ENCODE results near the gene RRP12. TPM values are rescaled to one million over a fixed set of nuclear protein-coding genes. Genes with fewer than 3 reads are reported as not detected.

The RRP12 gene
- total RNA-seq, 2 donors from 2014 or later, result 33.0 to 34.7 TPM

DNA sequence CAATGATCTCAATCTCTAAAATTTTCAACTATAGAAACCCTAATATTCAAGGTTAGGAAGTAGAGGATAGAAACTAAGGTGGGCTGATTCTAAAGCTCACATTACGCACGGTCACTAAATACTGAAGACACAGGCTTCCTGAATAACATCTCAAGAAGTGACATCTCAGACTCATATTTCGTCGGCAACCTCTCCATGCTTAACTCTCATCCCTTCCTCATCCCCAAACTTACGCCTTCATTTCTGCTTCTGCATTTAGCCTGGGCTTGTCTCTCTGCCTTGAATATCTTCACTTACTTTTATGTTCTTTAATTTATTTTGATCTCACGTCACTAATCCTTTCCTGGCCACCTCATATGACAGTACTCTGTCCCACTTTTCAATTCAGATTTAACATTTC lies 34.1 kb upstream of the RRP12 start:
- Histone ChIP-seq H3K9ac (ENCODE audit: extremely low read depth, low read length, poor library complexity, severe bottlenecking) (no peak overlapping the region), H3K4me3 (ENCODE audit: low read length) (no peak overlapping the region), H3K27ac (ENCODE audit: low read depth, low read length) (no peak overlapping the region), H3K4me1 (ENCODE audit: control insufficient read depth, insufficient read depth, low read length) (no peaks in the 10 kb centered on the region), H3K36me3 (ENCODE audit: control insufficient read depth, insufficient read depth, low read length) (peaks cover 75% of the 10 kb centered on the region), H3K27me3 (ENCODE audit: control insufficient read depth, insufficient read depth, low read length, poor library complexity, severe bottlenecking) (no peaks in the 10 kb centered on the region), H3K9me3 (ENCODE audit: control insufficient read depth, low read length) (no peaks in the 10 kb centered on the region)
- H3K9me3 Mint-ChIP-seq, result no peaks in the 10 kb centered on the region
- no peaks in the 10 kb centered on the region for H3K27me3 Mint-ChIP-seq (ENCODE audit: insufficient read depth)
- DNase-seq, result no peak
- H3K36me3 Mint-ChIP-seq (ENCODE audit: low read depth), result peaks cover 68% of the 10 kb centered on the region
- H3K27ac Mint-ChIP-seq, result no peak overlapping the region
- 96 to 100% methylated on average over 6 of the region's 6 CpGs for WGBS, 2 experiments (ENCODE audit: insufficient coverage in 1 of 2, insufficient read length in 1 of 2)
- no peaks in the 10 kb centered on the region for H3K4me1 Mint-ChIP-seq
- TF ChIP-seq, protein P1, sequence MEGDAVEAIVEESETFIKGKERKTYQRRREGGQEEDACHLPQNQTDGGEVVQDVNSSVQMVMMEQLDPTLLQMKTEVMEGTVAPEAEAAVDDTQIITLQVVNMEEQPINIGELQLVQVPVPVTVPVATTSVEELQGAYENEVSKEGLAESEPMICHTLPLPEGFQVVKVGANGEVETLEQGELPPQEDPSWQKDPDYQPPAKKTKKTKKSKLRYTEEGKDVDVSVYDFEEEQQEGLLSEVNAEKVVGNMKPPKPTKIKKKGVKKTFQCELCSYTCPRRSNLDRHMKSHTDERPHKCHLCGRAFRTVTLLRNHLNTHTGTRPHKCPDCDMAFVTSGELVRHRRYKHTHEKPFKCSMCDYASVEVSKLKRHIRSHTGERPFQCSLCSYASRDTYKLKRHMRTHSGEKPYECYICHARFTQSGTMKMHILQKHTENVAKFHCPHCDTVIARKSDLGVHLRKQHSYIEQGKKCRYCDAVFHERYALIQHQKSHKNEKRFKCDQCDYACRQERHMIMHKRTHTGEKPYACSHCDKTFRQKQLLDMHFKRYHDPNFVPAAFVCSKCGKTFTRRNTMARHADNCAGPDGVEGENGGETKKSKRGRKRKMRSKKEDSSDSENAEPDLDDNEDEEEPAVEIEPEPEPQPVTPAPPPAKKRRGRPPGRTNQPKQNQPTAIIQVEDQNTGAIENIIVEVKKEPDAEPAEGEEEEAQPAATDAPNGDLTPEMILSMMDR (conservative IDR thresholded peaks at IDR 0.05), result no peak
- no peak overlapping the region for H3K4me3 Mint-ChIP-seq

DNA sequence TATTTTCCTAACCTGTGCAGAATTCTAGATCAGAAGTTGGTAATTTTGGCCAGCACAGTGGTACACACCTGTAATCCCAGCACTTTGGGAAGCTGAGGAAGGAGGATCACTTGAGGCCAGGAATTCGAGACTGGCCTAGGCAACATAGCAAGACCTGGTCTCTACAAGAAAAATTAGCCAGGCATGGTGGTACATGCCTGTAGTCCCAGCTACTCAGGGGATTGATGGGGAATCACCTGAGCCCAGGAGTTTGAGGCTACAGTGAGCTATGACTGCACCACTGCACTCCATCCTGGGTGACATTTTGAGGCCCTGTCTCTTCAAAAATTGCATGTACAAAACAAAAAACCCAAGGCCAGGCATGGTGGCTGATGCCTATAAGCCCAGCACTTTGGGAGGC lies 33.4 kb upstream of the RRP12 start:
- peaks cover 79% of the 10 kb centered on the region for H3K36me3 ChIP-seq (ENCODE audit: control insufficient read depth, insufficient read depth, low read length)
- Mint-ChIP-seq H3K36me3 (ENCODE audit: low read depth) (peaks cover 70% of the 10 kb centered on the region), H3K4me3 (no peak overlapping the region), H3K27ac (peak overlapping the region; percentile 64), H3K27me3 (ENCODE audit: insufficient read depth) (no peaks in the 10 kb centered on the region), H3K4me1 (no peaks in the 10 kb centered on the region), H3K9me3 (no peaks in the 10 kb centered on the region)
- DNase-seq, result no peak
- no peaks in the 10 kb centered on the region for H3K27me3 ChIP-seq (ENCODE audit: control insufficient read depth, insufficient read depth, low read length, poor library complexity, severe bottlenecking)
- 91% methylated on average over 1 of the region's 1 CpG; no CpG with 5 or more reads in 1 of the 2 experiments for WGBS, 2 experiments (ENCODE audit: insufficient coverage in 1 of 2, insufficient read length in 1 of 2)
- TF ChIP-seq, protein P1 (conservative IDR thresholded peaks at IDR 0.05), result no peak
- no peak overlapping the region for H3K4me3 ChIP-seq (ENCODE audit: low read length)
- H3K9me3 ChIP-seq (ENCODE audit: control insufficient read depth, low read length), result no peaks in the 10 kb centered on the region
- H3K9ac ChIP-seq (ENCODE audit: extremely low read depth, low read length, poor library complexity, severe bottlenecking), result no peak overlapping the region
- H3K27ac ChIP-seq (ENCODE audit: low read depth, low read length), result no peak overlapping the region
- no peaks in the 10 kb centered on the region for H3K4me1 ChIP-seq (ENCODE audit: control insufficient read depth, insufficient read depth, low read length)

DNA sequence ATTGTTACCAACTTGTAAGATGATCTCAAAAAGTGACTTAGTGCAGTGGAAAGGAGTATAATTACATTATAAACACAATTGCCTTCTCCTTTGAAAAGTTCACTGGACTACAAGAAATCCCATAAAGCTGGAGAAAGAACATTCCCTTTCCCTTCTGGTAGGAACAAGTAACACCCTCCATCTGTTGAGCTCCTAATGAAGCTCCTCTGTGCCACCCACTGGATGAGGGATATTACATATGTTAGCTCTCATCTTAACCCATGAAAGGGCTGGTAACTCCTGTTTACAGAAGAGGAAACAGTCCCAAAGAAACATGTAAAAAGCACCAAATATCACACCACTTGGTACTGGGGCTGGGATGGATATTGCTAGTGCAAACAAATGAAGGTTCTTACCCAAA lies 32.9 kb upstream of the RRP12 start:
- TF ChIP-seq, protein P1 (conservative IDR thresholded peaks at IDR 0.05), result no peak
- H3K27me3 Mint-ChIP-seq (ENCODE audit: insufficient read depth), result no peaks in the 10 kb centered on the region
- no peak overlapping the region for H3K4me3 Mint-ChIP-seq
- Histone ChIP-seq H3K27ac (ENCODE audit: low read depth, low read length) (peak overlapping the region; percentile 24), H3K9me3 (ENCODE audit: control insufficient read depth, low read length) (no peaks in the 10 kb centered on the region), H3K36me3 (ENCODE audit: control insufficient read depth, insufficient read depth, low read length) (peaks cover 79% of the 10 kb centered on the region), H3K4me3 (ENCODE audit: low read length) (no peak overlapping the region), H3K27me3 (ENCODE audit: control insufficient read depth, insufficient read depth, low read length, poor library complexity, severe bottlenecking) (no peaks in the 10 kb centered on the region), H3K9ac (ENCODE audit: extremely low read depth, low read length, poor library complexity, severe bottlenecking) (no peak overlapping the region), H3K4me1 (ENCODE audit: control insufficient read depth, insufficient read depth, low read length) (no peaks in the 10 kb centered on the region)
- DNase-seq, result no peak
- peak overlapping the region; percentile 64 for H3K27ac Mint-ChIP-seq
- H3K4me1 Mint-ChIP-seq, result no peaks in the 10 kb centered on the region
- peaks cover 71% of the 10 kb centered on the region for H3K36me3 Mint-ChIP-seq (ENCODE audit: low read depth)
- H3K9me3 Mint-ChIP-seq, result no peaks in the 10 kb centered on the region
